Hematopoietic multipotent progenitor cell treated with erythropoietin and hydrocortisone succinate and interleukin-3 and kit ligand, for 15 days (in vitro differentiated cells): ENCODE results near the gene IYD.
A peak's percentile ranks its signal among the peaks of the same experiment; 100 is the strongest.

Source experiments
- DNase-seq: peaks from one replicate; pipeline ENCODE4 v3.0.0-alpha.2; 2015; ENCODE audit warnings: low spot score

The IYD gene

GRCh38 chr6:150368762-150369161 lies at the start of gene IYD:
Gene IYD, plus strand, starts transcription at chr6:150369012. Its CDS starts 20 bp downstream, at chr6:150369032.
- DNase-seq, result no peak

- DNase-seq, result no peak
Observed at GRCh38 chr6:150319924-150320323, 48.9 kb upstream of the IYD start.

- no peak for DNase-seq
Observed at GRCh38 chr6:150320442-150320841, 48.4 kb upstream of the IYD start.

GRCh38 chr6:150322466-150322871 lies 46.3 kb upstream of the IYD start:
- DNase-seq, result no peak

- no peak for DNase-seq
Observed at GRCh38 chr6:150323205-150323604, 45.6 kb upstream of the IYD start.

- DNase-seq, result no peak
Observed at GRCh38 chr6:150324044-150324443, 44.8 kb upstream of the IYD start.

- no peak for DNase-seq
Observed at GRCh38 chr6:150325066-150325772, 43.6 kb upstream of the IYD start.

GRCh38 chr6:150327117-150327774 lies 41.6 kb upstream of the IYD start:
- no peak for DNase-seq

GRCh38 chr6:150328744-150329405 lies 39.9 kb upstream of the IYD start:
- DNase-seq, result no peak

- DNase-seq, result no peak
Observed at GRCh38 chr6:150331344-150331743, 37.5 kb upstream of the IYD start.

- no peak for DNase-seq
Observed at GRCh38 chr6:150332939-150333584, 35.8 kb upstream of the IYD start.

- no peak for DNase-seq
Observed at GRCh38 chr6:150333585-150333941, 35.2 kb upstream of the IYD start.

- peak; percentile 24 for DNase-seq
Observed at GRCh38 chr6:150334790-150335783, 33.7 kb upstream of the IYD start.

GRCh38 chr6:150336299-150336698 lies 32.5 kb upstream of the IYD start:
- no peak for DNase-seq

GRCh38 chr6:150336708-150337107 lies 32.1 kb upstream of the IYD start:
- no peak for DNase-seq

GRCh38 chr6:150342126-150342525 lies 26.7 kb upstream of the IYD start:
- DNase-seq, result no peak

GRCh38 chr6:150343434-150343833 lies 25.4 kb upstream of the IYD start:
- DNase-seq, result no peak

- no peak for DNase-seq
Observed at GRCh38 chr6:150345781-150346180, 23.0 kb upstream of the IYD start.

GRCh38 chr6:150346346-150346745 lies 22.5 kb upstream of the IYD start:
- no peak for DNase-seq

GRCh38 chr6:150347845-150348244 lies 21.0 kb upstream of the IYD start:
- DNase-seq, result no peak

- DNase-seq, result no peak
Observed at GRCh38 chr6:150349546-150349945, 19.3 kb upstream of the IYD start.
